Smooth muscle cell (in vitro differentiated cells): Measurements from ENCODE around the gene FNDC5. TPM values are rescaled to one million over a fixed set of nuclear protein-coding genes. Genes with fewer than 3 reads are reported as not detected.

Experiments
- DNase-seq: peaks from one replicate; lab custom pipeline; 2025; ENCODE audit not compliant: unreplicated experiment; lab: John Stamatoyannopoulos, UW
- H2AFZ ChIP-seq: fragments of 200-600 bp; sonication (generic); 2 replicates; pipeline ENCODE4 v1.6.0; 2016; ENCODE audit warnings: antibody characterized with exemption, low read depth, mild to moderate bottlenecking
- H3F3A ChIP-seq: fragments of 200-600 bp; sonication (generic); 2 replicates; pipeline ENCODE4 v1.6.0; 2017; ENCODE audit warnings: antibody characterized with exemption, low read depth
- H3K27ac ChIP-seq: fragments of 200-600 bp; sonication (generic); 2 replicates; pipeline ENCODE4 v1.5.1; 2016; ENCODE audit warnings: low read depth, mild to moderate bottlenecking
- H3K27me3 ChIP-seq: fragments of 200-600 bp; sonication (generic); 2 replicates; pipeline ENCODE4 v1.6.1; 2016; ENCODE audit warnings: low read depth, mild to moderate bottlenecking
- H3K36me3 ChIP-seq: fragments of 200-600 bp; sonication (generic); 2 replicates; pipeline ENCODE4 v1.5.1; 2016; ENCODE audit warnings: low read depth
- H3K4me1 ChIP-seq: fragments of 200-600 bp; sonication (generic); 2 replicates; pipeline ENCODE4 v1.5.1; 2016; ENCODE audit warnings: low read depth
- H3K4me2 ChIP-seq: fragments of 200-600 bp; sonication (generic); 2 replicates; pipeline ENCODE4 v1.6.0; 2016; ENCODE audit warnings: mild to moderate bottlenecking
- H3K4me3 ChIP-seq: fragments of 200-600 bp; sonication (generic); 2 replicates; pipeline ENCODE4 v1.5.1; 2016; ENCODE audit warnings: mild to moderate bottlenecking
- H3K79me2 ChIP-seq: fragments of 200-600 bp; sonication (generic); 2 replicates; pipeline ENCODE4 v1.6.0; 2016; ENCODE audit warnings: low read depth, mild to moderate bottlenecking
- H3K9ac ChIP-seq: fragments of 200-600 bp; sonication (generic); 2 replicates; pipeline ENCODE4 v1.6.0; 2016; ENCODE audit warnings: low read depth
- H3K9me3 ChIP-seq: fragments of 200-600 bp; sonication (generic); replicated peaks from 2 replicates; pipeline ENCODE4 v1.5.1; 2016; ENCODE audit warnings: low read depth
- H4K20me1 ChIP-seq: fragments of 200-600 bp; sonication (generic); 2 replicates; pipeline ENCODE4 v1.6.0; 2016; ENCODE audit warnings: low read depth
- WGBS: methylation state at CpG from one replicate; pipeline ENCODE4 v1.1.7; 2016; ENCODE audit warnings: low lambda C conversion rate; 5-methylcytosine and 5-hydroxymethylcytosine counted together
- polyA plus RNA-seq: library from polyadenylated mRNA; unstranded; fragments of >200 nt; fragmentation: Nextera tagmentation; extraction: Ambion mirVana; gene quantifications from 2 replicates; pipeline ENCODE4 v1.2.1, GENCODE V29; 2016
- total RNA-seq: library from RNA; depleted of rRNA; stranded (reverse); fragments of >200 nt; gene quantifications from 2 replicates; pipeline ENCODE4 v1.2.3, GENCODE V29; 2014
- TF ChIP-seq, protein P1 (sequence below): fragments of 200-600 bp; sonication (generic); IDR thresholded peaks from 2 replicates; pipeline ENCODE4 v1.5.1; 2017; ENCODE audit warnings: borderline replicate concordance, mild to moderate bottlenecking, antibody characterized with exemption; ENCODE audit not compliant: insufficient read depth, poor library complexity, severe bottlenecking

FNDC5 gene
- total and polyA plus RNA-seq, 2 experiments from 2014 or later, result not detected

DNA sequence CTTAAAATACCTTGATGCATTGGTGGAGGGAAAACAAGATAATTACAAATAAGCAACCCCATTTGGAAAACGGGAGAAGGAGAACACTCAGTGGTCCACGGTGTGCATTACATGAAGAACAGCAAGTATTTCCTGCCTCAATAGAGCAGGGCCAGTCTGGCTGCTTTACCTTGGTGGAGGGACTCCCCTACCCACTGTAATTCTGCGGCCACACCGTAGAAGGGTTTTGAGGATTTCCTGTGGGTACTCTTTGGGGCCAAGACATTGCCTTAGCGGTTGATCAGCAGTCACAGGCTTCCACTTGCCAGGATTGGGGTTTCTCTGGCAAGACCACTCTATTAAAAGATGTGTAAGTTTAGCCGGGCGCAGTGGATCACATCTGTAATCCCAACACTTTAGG lies 46.8 kb upstream of the FNDC5 start:
- no peak overlapping the region for H3K27ac ChIP-seq
- no peaks in the 10 kb centered on the region for H3K36me3 ChIP-seq
- no peaks in the 10 kb centered on the region for H3K27me3 ChIP-seq
- no peak overlapping the region for H2AFZ ChIP-seq
- no peak overlapping the region for H3K4me3 ChIP-seq
- H3K79me2 ChIP-seq, result no peaks in the 10 kb centered on the region
- no peaks in the 10 kb centered on the region for H4K20me1 ChIP-seq
- H3F3A ChIP-seq, result no peaks in the 10 kb centered on the region
- WGBS, result 90% methylated on average over 7 of the region's 7 CpGs
- no peak for DNase-seq
- H3K9ac ChIP-seq, result no peak overlapping the region
- H3K4me1 ChIP-seq, result no peaks in the 10 kb centered on the region
- TF ChIP-seq, protein P1, sequence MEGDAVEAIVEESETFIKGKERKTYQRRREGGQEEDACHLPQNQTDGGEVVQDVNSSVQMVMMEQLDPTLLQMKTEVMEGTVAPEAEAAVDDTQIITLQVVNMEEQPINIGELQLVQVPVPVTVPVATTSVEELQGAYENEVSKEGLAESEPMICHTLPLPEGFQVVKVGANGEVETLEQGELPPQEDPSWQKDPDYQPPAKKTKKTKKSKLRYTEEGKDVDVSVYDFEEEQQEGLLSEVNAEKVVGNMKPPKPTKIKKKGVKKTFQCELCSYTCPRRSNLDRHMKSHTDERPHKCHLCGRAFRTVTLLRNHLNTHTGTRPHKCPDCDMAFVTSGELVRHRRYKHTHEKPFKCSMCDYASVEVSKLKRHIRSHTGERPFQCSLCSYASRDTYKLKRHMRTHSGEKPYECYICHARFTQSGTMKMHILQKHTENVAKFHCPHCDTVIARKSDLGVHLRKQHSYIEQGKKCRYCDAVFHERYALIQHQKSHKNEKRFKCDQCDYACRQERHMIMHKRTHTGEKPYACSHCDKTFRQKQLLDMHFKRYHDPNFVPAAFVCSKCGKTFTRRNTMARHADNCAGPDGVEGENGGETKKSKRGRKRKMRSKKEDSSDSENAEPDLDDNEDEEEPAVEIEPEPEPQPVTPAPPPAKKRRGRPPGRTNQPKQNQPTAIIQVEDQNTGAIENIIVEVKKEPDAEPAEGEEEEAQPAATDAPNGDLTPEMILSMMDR, result no peak
- H3K4me2 ChIP-seq, result no peak overlapping the region
- no peaks in the 10 kb centered on the region for H3K9me3 ChIP-seq

- Histone ChIP-seq H3K27me3 (no peaks in the 10 kb centered on the region), H2AFZ (no peak overlapping the region), H4K20me1 (no peaks in the 10 kb centered on the region), H3K27ac (no peak overlapping the region), H3F3A (no peaks in the 10 kb centered on the region), H3K4me3 (no peak overlapping the region), H3K9ac (no peak overlapping the region), H3K36me3 (no peaks in the 10 kb centered on the region), H3K79me2 (no peaks in the 10 kb centered on the region), H3K4me1 (no peaks in the 10 kb centered on the region), H3K4me2 (no peak overlapping the region), H3K9me3 (no peaks in the 10 kb centered on the region)
- TF ChIP-seq, protein P1, result no peak
- no peak for DNase-seq
- WGBS, result 93% methylated on average over 12 of the region's 12 CpGs
Measured at GRCh38 chr1:32915766-32916706, 45.3 kb upstream of the FNDC5 start.

GRCh38 chr1:32910319-32910718 lies 39.6 kb upstream of the FNDC5 start:
- Histone ChIP-seq H3K27me3 (no peaks in the 10 kb centered on the region), H2AFZ (no peak overlapping the region), H3K4me3 (no peak overlapping the region), H3K9me3 (no peaks in the 10 kb centered on the region), H3K79me2 (no peaks in the 10 kb centered on the region), H4K20me1 (no peaks in the 10 kb centered on the region), H3F3A (no peaks in the 10 kb centered on the region), H3K9ac (no peak overlapping the region), H3K4me1 (no peaks in the 10 kb centered on the region), H3K36me3 (no peaks in the 10 kb centered on the region), H3K27ac (no peak overlapping the region), H3K4me2 (no peak overlapping the region)
- TF ChIP-seq, protein P1, result no peak
- WGBS, result 89% methylated on average over 5 of the region's 5 CpGs
- DNase-seq, result no peak
